Adrenal gland (tissue), 5 donors: Measurements from ENCODE around the gene GLYR1.

Experiments
- POLR2A ChIP-seq, 2 donors: fragments of 450-650 bp; IDR thresholded peaks; one replicate each; pipeline ENCODE4 v1.6.1; 2017; ENCODE audit warnings: antibody characterized with exemption in 2 of 2, mild to moderate bottlenecking in 2 of 2, moderate library complexity in 1 of 2
- TF ChIP-seq, protein P1 (sequence below), 6 experiments: fragments of 450-650 bp in 4 of 6; fragments of 200-600 bp in 2 of 6; sonication (generic) in 1 of 6; IDR thresholded peaks; 1 replicate in 5 of 6; 2 replicates in 1 of 6; pipeline versions ENCODE4 v1.5.1 to v1.8.0; 2016 to 2021; ENCODE audit warnings: antibody characterized with exemption in 6 of 6, mild to moderate bottlenecking in 2 of 6, moderate library complexity in 1 of 6
- donor health status: DM: no; HTN: no; CAD: no.

DNA sequence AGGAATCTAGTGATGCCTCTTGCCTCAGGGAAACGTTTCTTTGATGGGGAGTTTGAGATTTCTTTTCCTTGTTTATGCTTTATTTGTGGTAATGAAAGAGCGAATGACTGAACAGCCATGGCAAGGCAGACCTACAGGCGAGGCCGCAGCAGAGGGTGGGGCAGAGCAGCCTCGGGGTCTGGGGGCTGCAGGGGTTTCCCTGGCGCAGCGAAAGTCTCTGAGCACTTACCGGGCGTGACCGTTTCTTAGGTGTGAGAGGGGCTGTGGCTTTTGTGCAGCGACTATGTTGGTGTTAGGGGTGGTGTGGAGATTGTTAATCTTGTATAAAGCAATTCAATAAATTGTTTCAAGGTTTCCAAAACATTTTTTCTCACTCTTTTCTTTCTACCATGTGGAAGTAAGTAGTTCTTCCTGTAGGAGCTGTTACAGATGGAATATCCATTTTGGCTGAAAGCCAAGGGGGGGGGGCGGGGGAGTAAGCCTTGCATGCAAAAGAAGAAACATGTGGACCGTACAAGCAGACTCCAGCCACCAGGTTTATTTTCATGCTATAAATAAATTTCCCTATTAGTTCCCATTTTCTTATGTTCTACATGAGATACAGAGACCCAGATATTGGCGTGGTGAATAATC, 35.0 kb upstream of the GLYR1 start:
- TF ChIP-seq, protein P1, sequence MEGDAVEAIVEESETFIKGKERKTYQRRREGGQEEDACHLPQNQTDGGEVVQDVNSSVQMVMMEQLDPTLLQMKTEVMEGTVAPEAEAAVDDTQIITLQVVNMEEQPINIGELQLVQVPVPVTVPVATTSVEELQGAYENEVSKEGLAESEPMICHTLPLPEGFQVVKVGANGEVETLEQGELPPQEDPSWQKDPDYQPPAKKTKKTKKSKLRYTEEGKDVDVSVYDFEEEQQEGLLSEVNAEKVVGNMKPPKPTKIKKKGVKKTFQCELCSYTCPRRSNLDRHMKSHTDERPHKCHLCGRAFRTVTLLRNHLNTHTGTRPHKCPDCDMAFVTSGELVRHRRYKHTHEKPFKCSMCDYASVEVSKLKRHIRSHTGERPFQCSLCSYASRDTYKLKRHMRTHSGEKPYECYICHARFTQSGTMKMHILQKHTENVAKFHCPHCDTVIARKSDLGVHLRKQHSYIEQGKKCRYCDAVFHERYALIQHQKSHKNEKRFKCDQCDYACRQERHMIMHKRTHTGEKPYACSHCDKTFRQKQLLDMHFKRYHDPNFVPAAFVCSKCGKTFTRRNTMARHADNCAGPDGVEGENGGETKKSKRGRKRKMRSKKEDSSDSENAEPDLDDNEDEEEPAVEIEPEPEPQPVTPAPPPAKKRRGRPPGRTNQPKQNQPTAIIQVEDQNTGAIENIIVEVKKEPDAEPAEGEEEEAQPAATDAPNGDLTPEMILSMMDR (IDR thresholded peaks at IDR 0.05) = no peak
- TF ChIP-seq POLR2A (IDR thresholded peaks at IDR 0.05) = no peak
